GM23338 (cell line): ENCODE measurements around the gene PCDHB10. TPM values are rescaled to one million over a fixed set of nuclear protein-coding genes. Genes with fewer than 3 reads are reported as not detected.
"Not testable (repeated sequence)": the region's sequence is repeated elsewhere in the genome, so short reads cannot be mapped to it uniquely, and the experiment has no call there.

Experiments used
- ATAC-seq: fragments of 200-7000 bp; cut with Tn5 transposase; 3 replicates; pipeline ENCODE4 v1.9.1; 2020
- DNase-seq: peaks from one replicate; pipeline ENCODE4 v3.0.0-alpha.2; 2015; ENCODE audit warnings: low spot score
- H2AFZ ChIP-seq: fragments of 200-600 bp; sonication (generic); 2 replicates; pipeline ENCODE4 v1.8.0; 2016; ENCODE audit warnings: antibody characterized with exemption, mild to moderate bottlenecking, moderate library complexity
- H3F3A ChIP-seq: fragments of 200-600 bp; sonication (generic); replicated peaks from 2 replicates; pipeline ENCODE4 v1.8.0; 2017; ENCODE audit warnings: antibody characterized with exemption, mixed run types, low read depth
- H3K27ac ChIP-seq: fragments of 200-600 bp; sonication (generic); 2 replicates; pipeline ENCODE4 v1.6.1; 2016; ENCODE audit warnings: low read depth
- H3K27me3 ChIP-seq: fragments of 200-600 bp; sonication (generic); 2 replicates; pipeline ENCODE4 v1.8.0; 2016; ENCODE audit warnings: mild to moderate bottlenecking, mixed run types, moderate library complexity; ENCODE audit not compliant: insufficient read depth
- H3K36me3 ChIP-seq: fragments of 200-600 bp; sonication (generic); 2 replicates; pipeline ENCODE4 v1.8.0; 2016; ENCODE audit warnings: mild to moderate bottlenecking; ENCODE audit not compliant: insufficient read depth
- H3K4me1 ChIP-seq: fragments of 200-600 bp; sonication (generic); 2 replicates; pipeline ENCODE4 v1.8.0; 2016; ENCODE audit warnings: mild to moderate bottlenecking, moderate library complexity; ENCODE audit not compliant: insufficient read depth
- H3K4me2 ChIP-seq: fragments of 200-600 bp; sonication (generic); 2 replicates; pipeline ENCODE4 v1.7.1; 2017; ENCODE audit warnings: mixed run types
- H3K4me3 ChIP-seq: fragments of 200-600 bp; sonication (generic); 2 replicates; pipeline ENCODE4 v1.6.1; 2016; ENCODE audit warnings: mixed run types
- H3K79me2 ChIP-seq: fragments of 200-600 bp; sonication (generic); replicated peaks from 2 replicates; pipeline ENCODE4 v1.8.0; 2017; ENCODE audit warnings: mild to moderate bottlenecking; ENCODE audit not compliant: insufficient read depth
- H3K9me2 ChIP-seq: fragments of 200-600 bp; sonication (generic); 2 replicates; pipeline ENCODE4 v1.8.0; 2017; ENCODE audit not compliant: insufficient read depth
- H4K20me1 ChIP-seq: fragments of 200-600 bp; sonication (generic); replicated peaks from 2 replicates; pipeline ENCODE4 v1.8.0; 2017; ENCODE audit warnings: mild to moderate bottlenecking; ENCODE audit not compliant: insufficient read depth
- H3K27ac Mint-ChIP-seq: 2 replicates; pipeline ENCODE4 v1.8.0; 2020; ENCODE audit warnings: inconsistent platforms, mild to moderate bottlenecking, moderate library complexity, mixed read lengths
- H3K27me3 Mint-ChIP-seq: 3 replicates; pipeline ENCODE4 v1.8.0; 2022; ENCODE audit warnings: low read depth, mild to moderate bottlenecking, moderate library complexity, mixed read lengths, inconsistent platforms; ENCODE audit not compliant: insufficient read depth, poor library complexity
- H3K36me3 Mint-ChIP-seq: 3 replicates; pipeline ENCODE4 v1.8.0; 2021; ENCODE audit warnings: low read depth, mild to moderate bottlenecking, inconsistent platforms, moderate library complexity, mixed read lengths
- H3K4me1 Mint-ChIP-seq: 3 replicates; pipeline ENCODE4 v1.8.0; 2020; ENCODE audit warnings: mild to moderate bottlenecking, inconsistent platforms, mixed read lengths
- H3K4me3 Mint-ChIP-seq: 3 replicates; pipeline ENCODE4 v1.8.0; 2021; ENCODE audit warnings: moderate library complexity, mild to moderate bottlenecking, inconsistent platforms, mixed read lengths
- H3K9me3 Mint-ChIP-seq: 3 replicates; pipeline ENCODE4 v1.8.0; 2020; ENCODE audit warnings: moderate library complexity, mild to moderate bottlenecking, inconsistent platforms, mixed read lengths
- CTCF ChIP-seq, 2 experiments: fragments of 200-600 bp in 1 of 2; sonication (generic) in 1 of 2; conservative IDR thresholded peaks; 2 replicates each; pipeline versions ENCODE4 v1.5.1 to v1.6.1; 2016 to 2017; ENCODE audit warnings: antibody characterized with exemption in 2 of 2, low read depth in 2 of 2, mild to moderate bottlenecking in 2 of 2, moderate library complexity in 1 of 2
- ZNF462 ChIP-seq: fragments of 250-450 bp; sonication (Bioruptor Pico); IDR thresholded peaks from 2 replicates; pipeline ENCODE4 v1.5.0; 2020; ENCODE audit warnings: mild to moderate bottlenecking, moderate library complexity
- polyA plus RNA-seq: library from polyadenylated mRNA; unstranded; fragments of >200 nt; fragmentation: Nextera tagmentation; extraction: Ambion mirVana; gene quantifications from 2 replicates; pipeline ENCODE4 v1.2.1, GENCODE V29; 2016
- total RNA-seq: library from RNA; depleted of rRNA; stranded (reverse); fragments of >200 nt; shearing (Covaris generic); gene quantifications from 2 replicates; pipeline ENCODE4 v1.2.3, GENCODE V29; 2014

The PCDHB10 gene
- total and polyA plus RNA-seq, 2 experiments from 2014 or later: 1.6 to 2.7 TPM

GRCh38 chr5:141201126-141201525 lies 9.0 kb downstream of the PCDHB10 start:
- not testable (repeated sequence) for H3K4me1 ChIP-seq, H3K27ac ChIP-seq, H3K4me1 Mint-ChIP-seq, H3K79me2 ChIP-seq, H3K27me3 Mint-ChIP-seq, H3K9me2 ChIP-seq, H3K27ac Mint-ChIP-seq, ATAC-seq, H3F3A ChIP-seq, H3K4me3 ChIP-seq, H3K27me3 ChIP-seq, DNase-seq, H3K4me2 ChIP-seq, H4K20me1 ChIP-seq, H2AFZ ChIP-seq, H3K4me3 Mint-ChIP-seq, H3K36me3 ChIP-seq
- Mint-ChIP-seq H3K9me3 (peaks cover 30% of the 10 kb centered on the region), H3K36me3 (peaks cover 10% of the 10 kb centered on the region)

- not testable (repeated sequence) for H3K36me3 ChIP-seq, H3K4me3 Mint-ChIP-seq, DNase-seq, H3K4me1 Mint-ChIP-seq, H3K36me3 Mint-ChIP-seq, H3K4me3 ChIP-seq, H3K79me2 ChIP-seq, H3K27me3 Mint-ChIP-seq, H2AFZ ChIP-seq, H4K20me1 ChIP-seq, H3K27me3 ChIP-seq, H3K4me1 ChIP-seq, H3K27ac Mint-ChIP-seq, H3K9me2 ChIP-seq, H3F3A ChIP-seq, ATAC-seq, H3K27ac ChIP-seq, H3K4me2 ChIP-seq
- H3K9me3 Mint-ChIP-seq: peaks cover 25% of the 10 kb centered on the region
Measured at GRCh38 chr5:141201646-141202045, 9.5 kb downstream of the PCDHB10 start.

GRCh38 chr5:141208478-141208877 lies 16.3 kb downstream of the PCDHB10 start, which contains the start of gene PCDHB12:
Gene PCDHB12 (plus strand): TSS chr5:141208719. CDS start chr5:141208908, 189 bp downstream.
- no peak for ATAC-seq
- Histone ChIP-seq H3K79me2 (no peaks in the 10 kb centered on the region), H3K36me3 (no peaks in the 10 kb centered on the region), H3K9me2 (no peaks in the 10 kb centered on the region), H3K4me3 (peak within 1 kb of the TSS; percentile 43), H3K4me1 (no peaks in the 10 kb centered on the region), H3K4me2 (peak within 1 kb of the TSS; percentile 67), H3K27me3 (no peaks in the 10 kb centered on the region), H3F3A (no peaks in the 10 kb centered on the region), H2AFZ (peak within 1 kb of the TSS; percentile 84), H4K20me1 (no peaks in the 10 kb centered on the region), H3K27ac (no peak within 1 kb of the TSS)
- DNase-seq: peak; percentile 74
- peaks cover 15% of the 10 kb centered on the region for H3K9me3 Mint-ChIP-seq
- no peaks in the 10 kb centered on the region; the same call in 2 of the 3 replicates for H3K4me1 Mint-ChIP-seq
- peaks cover 10% of the 10 kb centered on the region for H3K27me3 Mint-ChIP-seq
- TF ChIP-seq ZNF462: no peak
- peak; percentile 59 to 71 for TF ChIP-seq CTCF (conservative IDR thresholded peaks at IDR 0.05; ENCODE audit: low read depth in 2 of 2)
- H3K36me3 Mint-ChIP-seq: peaks cover 10% of the 10 kb centered on the region
- peak within 1 kb of the TSS; percentile 60 for H3K4me3 Mint-ChIP-seq
- H3K27ac Mint-ChIP-seq: no peak within 1 kb of the TSS

GRCh38 chr5:141210281-141210680 lies 18.1 kb downstream of the PCDHB10 start:
- not testable (repeated sequence) for H3K79me2 ChIP-seq, H3K36me3 ChIP-seq, H3K27me3 Mint-ChIP-seq, H3K4me3 ChIP-seq, ATAC-seq, H3K27ac Mint-ChIP-seq, H2AFZ ChIP-seq, H3K27ac ChIP-seq, H3K9me2 ChIP-seq, H3K4me2 ChIP-seq, H4K20me1 ChIP-seq, H3K4me1 Mint-ChIP-seq, H3K4me3 Mint-ChIP-seq, H3F3A ChIP-seq, H3K27me3 ChIP-seq, H3K4me1 ChIP-seq, DNase-seq
- Mint-ChIP-seq H3K36me3 (peaks cover 20% of the 10 kb centered on the region), H3K9me3 (peaks cover 28% of the 10 kb centered on the region)
